NCI-H2081 treated with DMSO at 0.1 percent for 48 hours (cell line): ENCODE measurements around the gene PRELID3B.
"Not testable (repeated sequence)": the region's sequence is repeated elsewhere in the genome, so short reads cannot be mapped to it uniquely, and the experiment has no call there.

ENCODE experiments used
- DNase-seq: peaks from one replicate; lab custom pipeline; 2025; lab: John Stamatoyannopoulos, UW

PRELID3B gene

DNA sequence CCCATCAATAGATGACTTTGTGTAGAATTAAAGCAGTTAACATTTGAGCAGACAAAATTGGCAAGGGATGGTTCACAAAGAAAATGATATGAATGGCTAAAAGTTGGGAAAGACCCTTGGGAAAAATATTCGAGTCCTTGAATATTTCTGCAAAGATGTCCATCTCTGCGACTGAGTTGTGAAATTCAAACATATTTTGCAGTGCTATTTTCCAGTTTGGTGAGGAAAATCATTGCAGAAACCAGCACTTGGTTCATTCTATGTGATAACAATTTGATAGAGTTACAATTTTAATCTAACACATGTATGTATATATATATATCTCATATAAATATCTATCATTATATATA, 6.1 kb upstream of the PRELID3B start:
- no peak for DNase-seq

DNA sequence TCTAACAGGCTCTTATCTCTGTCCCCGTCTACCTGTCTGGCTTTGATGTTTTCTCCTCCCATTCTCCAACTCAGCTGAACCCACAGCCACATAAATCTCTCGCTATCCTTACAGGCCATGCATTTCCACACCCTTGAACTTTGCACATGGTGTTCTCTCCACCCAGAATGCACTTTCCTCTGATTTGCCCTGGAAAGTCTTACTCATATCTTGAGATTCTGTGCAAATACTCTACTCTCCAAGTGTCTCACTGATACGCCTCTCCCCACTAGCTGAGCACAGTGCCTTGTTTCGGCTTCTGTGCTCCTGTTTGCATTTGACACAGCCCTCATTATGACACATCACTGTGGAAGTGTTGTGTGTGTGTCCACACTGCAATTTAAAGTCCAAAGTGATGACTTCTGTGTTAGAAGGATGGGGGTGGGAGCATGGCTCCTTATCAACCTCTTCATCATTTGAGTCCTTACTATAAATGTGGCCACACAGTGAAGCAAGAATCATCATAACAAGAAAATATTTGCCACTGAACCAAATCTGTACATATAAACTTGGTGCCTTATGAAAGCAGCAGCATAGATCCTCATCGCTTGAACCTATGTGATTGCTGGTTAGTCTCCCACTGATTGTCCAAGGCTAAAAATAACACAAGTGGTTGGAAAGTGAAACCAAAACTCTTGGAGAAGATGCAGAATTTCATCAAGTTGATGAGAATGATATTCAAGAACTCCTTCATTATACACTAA, 5.5 kb upstream of the PRELID3B start:
- DNase-seq = no peak

DNA sequence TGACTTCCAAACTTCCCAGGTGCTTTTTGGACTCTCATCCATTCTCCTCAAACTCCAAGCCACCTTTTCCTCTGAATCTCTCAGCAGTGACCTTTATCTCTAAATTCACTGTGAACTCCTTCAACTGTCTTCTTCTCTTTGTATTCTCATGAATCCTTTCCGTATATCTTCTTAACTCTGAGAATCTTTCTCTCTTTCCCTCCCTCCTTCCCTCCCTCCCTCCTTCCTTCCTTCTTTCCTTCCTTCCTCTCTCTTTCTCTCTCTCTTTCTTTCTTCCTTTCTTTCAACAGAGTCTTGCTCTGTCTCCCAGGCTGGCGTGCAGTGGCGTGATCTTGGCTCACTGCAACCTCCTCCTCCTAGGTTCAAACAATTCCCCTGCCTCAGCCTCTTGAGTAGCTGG, 4.3 kb upstream of the PRELID3B start:
- no peak for DNase-seq

DNA sequence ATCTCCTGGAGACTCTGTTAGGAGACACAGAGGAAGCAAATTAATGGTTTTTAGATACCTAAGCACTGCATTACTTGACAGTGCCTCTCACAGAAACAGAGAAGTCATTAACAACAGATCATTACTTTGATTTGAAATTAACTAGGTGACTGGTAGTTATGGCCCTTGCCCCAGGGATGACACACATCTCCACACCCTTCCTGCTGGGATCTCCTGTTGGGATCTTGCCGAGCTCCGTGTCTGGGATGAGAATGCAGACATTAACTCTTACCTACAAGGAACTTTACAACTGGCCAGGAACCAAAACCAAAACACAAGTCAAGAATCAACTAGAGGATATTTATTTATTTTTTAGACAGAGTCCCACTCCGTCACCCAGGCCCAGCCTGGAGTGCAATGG, 2.2 kb upstream of the PRELID3B start:
- no peak for DNase-seq

DNA sequence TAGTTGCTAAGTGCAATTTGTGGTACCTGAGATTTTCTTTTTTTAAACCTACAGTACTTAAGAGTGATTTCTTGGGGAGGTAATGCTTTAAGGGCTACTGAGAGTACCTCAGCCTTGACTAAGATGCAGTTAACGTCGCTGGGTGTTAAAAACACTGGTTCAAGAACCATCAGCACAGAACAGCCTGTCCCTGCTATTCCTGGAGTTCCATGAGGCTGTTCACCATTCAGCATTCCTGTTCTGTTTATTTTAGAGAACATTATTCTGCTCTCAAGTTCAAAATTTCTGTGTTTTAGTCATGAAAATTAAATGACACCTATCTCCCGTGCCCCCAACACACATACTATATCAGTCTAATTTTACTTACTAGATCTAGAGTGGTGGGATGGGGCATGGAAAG, 1.7 kb upstream of the PRELID3B start:
- DNase-seq = no peak

DNA sequence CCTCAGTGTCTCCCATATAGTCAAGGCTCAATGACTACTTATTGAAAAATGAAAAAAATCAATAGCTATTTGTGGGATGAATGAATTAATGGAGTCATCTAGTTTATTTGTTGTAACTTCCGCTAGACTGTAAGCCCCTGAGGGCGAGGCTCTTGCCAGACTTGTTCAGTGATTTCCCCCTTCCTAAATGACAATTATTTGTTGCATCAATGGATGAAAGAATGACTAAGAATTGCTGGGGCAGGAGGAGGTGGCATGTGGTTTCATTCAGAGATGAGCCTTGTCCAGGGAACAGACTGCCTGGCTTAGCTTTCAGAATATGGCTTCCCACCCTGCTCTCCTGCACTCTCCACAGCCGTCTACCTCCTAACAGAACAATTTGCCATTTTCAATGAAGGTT, 1.1 kb upstream of the PRELID3B start:
- no peak for DNase-seq

DNA sequence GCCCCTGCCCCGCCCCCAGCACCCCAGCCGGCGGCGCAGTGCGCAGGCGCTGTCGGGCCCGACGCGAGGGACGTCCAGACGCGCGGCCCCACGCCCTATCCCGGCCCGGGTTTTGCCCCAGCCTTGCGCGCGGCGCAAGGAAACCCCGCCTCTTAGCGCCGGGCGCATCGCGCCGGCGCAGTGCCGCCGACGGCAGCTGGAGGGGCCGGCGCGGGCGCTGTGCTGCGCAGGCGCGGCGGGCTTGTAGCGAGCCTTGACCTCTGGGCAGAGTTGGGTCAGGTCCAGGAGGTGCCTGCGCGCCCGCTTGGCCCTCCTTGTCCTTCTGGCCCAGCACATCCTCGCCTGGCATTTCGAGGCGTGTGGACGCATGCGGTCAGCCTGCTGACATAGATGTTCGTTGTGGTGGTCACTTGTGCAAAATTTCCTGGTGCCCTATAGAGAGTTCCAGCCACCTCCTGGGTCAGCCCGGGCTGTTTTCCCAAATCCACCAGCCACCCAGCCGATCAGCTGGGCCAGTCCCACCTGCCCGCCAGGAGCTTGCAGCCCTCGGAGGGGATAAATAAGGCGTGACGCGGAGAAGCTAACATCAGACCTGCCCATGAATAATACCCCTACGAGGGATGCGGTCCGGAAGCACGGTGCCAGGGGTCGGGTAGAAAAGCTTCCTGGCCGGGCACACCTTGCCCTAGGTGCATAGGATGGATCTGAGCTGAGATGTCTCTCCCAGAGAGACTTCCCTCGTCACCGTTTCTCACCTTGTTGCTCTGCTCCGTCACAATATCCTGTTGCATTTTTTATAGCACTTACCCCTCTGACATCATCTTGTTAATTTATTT, 428 bp upstream of the PRELID3B start:
- peak; percentile 60 for DNase-seq

DNA sequence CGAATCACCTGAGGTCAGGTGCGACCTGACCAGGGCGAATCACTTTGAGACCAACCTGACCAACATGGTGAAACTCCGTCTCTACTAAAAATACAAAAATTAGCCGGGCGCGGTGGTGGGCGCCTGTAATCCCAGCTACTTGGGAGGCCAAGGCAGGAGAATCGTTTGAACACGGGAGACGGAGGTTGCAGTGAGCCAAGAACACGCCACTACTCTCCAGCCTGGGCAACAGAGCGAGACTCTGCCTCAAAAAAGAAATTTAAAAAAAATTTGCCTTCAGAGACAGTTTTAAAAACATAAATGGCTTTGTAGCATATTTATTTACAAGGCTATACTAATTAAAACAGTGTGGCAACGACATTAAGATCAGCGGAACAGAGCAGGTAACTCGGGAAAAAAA, 1.1 kb downstream of the PRELID3B start:
- not testable (repeated sequence) for DNase-seq

DNA sequence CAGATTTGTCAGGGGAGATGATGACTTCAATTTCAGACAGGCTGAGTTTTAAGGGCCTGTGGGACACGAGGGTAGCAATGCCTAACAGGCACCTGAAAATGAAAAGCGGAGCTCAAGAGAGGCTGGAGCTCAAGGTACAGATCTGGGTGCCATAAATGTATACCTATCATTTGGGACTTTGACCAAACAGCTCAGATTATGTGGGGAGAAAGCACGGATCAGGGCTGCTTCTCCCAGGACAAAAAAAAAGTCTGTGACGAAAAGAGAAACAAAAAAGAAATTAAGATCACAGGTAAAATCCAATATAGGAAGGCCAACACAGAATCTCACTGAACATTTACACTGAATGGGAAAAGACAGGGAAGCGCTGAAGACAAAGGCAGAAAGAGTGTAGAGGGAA, 1.9 kb downstream of the PRELID3B start:
- DNase-seq = no peak

DNA sequence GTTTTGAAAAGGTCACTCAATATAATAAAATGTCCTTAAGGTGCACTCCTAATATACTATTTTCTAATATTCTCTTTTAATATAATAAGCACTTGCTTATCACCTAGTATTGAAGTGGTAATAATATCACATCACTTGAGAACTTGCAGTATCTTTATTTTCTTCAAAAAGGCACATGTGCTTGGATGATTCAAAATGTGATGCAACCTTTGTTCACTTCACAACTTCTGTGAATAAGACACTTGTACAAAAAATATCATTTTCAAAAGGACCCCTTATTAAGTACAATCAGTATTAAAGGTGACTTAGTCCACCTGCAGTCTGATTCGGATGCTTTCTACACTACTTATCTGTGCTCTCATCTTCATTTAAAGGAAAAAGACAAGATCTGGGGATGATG, 3.4 kb downstream of the PRELID3B start:
- DNase-seq = no peak

DNA sequence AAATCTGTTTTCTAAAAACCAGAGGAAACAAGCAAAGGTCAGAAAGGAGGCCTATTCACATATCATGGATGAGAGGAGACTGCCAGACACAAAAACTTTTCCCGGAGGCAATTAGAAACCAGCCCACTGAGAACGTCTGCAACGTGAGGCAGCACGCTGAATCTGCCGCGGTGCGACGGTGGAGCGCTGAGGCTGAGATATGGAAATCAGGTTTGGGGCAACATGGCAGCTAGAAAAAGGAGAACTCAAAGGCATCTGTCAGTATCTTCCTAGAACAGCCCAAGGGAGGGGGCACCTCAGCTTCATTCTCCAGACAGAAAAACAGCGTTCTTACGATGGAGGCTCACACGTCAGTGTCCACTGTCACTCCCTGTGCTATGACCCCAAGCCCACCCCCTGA, 5.2 kb downstream of the PRELID3B start:
- DNase-seq = no peak

DNA sequence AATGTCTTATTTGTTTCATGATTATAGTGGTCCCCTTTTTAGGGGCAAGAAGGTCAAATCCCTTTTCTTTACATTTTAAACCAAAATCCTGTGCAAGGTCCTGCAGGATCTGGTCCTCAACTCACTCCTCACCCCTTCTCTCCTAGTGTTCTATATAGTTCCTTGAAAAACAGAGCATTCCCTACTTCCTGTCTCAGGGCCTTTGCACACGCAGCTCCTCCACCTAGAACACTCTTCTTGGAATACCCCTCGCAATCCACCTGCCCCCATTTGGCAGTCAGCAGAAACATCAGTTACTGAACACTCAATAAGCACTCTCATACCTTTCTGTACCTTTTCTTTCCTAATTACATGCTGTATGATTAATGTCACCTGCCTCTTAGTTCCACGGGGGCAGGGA, 7.2 kb downstream of the PRELID3B start:
- no peak for DNase-seq

DNA sequence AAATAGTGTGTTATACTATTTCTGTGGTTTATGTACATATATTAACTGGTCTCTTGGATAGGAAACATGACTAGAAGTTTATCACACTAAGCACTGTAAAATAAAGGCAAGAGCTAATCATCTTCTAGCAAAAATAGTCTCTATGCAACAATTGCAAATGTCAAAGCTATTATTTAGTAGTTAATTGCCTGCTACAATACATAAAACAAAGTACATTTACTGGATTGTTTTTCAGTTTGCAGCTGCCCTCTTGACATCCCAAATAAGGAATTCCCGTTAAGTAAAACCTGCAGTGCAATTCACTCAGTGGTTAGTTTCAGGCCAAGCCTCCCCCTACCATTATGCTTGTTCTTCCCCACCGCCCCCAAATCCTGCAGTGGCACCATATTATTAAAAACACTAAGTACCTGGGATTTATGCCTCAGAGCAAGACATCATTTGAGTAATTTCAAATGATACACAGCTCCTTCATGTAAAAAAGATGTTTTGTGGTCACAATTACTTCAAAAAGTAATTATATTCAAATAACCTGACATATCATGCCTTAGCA, 8.9 kb downstream of the PRELID3B start:
- DNase-seq = no peak

DNA sequence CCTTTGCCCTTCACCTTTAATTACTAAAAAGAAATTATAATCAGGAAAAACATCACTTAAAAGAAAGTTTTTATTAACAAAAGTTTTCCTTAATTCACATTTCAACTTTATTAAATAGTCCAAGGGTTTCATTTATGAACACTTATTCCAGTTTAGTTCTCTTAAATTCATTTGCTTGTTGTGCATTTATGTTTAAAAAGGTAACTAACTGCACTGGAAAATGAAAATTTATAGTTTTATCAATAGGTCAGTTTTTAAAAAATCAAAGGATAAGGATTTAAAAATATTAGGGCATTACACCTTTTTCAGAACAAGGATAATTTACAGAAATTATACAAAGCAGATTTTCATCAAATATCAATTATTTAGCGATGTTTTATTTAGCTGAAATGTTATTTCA, 9.5 kb downstream of the PRELID3B start:
- DNase-seq = no peak

DNA sequence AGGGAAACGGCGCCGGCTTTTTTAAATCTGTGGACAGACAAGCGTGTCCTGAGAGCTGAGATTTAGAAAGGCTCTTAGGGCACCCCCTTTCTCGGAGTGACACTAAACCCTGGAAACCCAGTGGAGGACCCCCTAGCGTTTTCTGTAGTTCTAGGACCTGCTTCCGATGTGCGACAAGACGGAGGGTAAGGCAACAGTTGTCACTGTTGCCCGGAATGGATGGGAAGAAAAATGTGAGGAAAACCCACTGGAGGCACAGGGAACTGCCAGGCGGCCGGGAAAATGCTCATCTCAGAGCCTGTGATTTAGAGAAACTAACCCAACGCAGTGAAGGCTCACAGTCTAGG, 9.9 kb downstream of the PRELID3B start:
- no peak for DNase-seq

DNA sequence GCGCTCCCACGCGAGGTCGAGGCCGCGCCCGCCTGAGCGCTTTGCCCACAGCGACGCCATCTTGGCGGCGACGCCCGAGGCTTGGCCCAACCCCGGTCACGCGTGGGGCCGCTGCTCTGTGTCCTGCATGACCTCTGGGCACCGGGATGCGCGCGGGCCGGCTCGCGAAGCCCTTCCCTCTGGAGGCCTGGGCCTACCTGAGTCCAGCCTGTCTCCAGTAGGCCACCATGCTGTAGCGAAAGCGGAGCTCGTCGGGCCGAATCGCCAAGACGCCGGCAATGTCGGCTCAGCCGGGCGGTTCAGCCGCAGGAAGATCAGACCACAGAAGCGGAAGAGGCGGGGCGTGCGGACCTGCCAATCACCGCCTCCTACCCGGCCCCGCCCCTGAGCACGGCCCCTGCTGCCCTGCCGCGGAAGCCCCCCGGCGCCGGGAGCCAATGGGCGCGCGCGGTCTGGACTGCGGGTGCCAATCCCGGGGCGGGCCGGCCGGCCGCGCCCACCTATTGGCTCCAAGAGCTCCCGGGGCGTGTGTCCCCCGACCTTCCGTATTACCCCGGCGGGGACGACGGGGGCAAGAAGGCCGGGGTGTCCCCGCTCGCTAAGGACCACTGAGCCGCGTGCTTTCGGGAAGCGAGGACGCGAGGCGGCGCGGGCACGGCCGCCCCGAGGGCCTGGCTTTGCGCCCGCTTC, 10.4 kb downstream of the PRELID3B start, which contains the start of gene ATP5F1E:
Gene ATP5F1E, minus strand, starts transcription at position 313 of the 690 bp plus-strand sequence. Its CDS starts 84 bp downstream, at position 229.
- peak; percentile 77 for DNase-seq

DNA sequence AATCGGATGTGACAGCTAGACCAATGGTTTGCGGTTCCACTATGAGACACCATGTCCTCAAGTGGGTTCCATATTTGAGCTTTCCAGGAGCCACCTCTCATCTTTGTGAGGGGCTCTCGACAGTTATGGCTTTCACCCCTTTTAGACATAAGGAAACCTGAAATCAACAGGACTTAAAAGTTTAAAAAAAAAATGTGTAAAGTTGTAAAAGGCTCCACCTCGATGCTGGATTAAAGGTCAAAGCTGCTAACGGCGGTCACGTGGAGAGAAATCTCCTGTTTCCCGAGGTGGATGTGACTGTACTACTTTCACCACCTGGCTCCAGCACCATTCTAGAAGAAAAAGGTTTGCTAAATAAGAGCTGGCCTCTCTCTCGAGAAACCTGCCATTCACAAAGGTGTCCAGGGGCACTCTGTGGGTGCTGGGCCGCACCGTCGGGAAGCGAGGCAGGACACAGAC, 11.0 kb downstream of the PRELID3B start:
- DNase-seq = no peak

DNA sequence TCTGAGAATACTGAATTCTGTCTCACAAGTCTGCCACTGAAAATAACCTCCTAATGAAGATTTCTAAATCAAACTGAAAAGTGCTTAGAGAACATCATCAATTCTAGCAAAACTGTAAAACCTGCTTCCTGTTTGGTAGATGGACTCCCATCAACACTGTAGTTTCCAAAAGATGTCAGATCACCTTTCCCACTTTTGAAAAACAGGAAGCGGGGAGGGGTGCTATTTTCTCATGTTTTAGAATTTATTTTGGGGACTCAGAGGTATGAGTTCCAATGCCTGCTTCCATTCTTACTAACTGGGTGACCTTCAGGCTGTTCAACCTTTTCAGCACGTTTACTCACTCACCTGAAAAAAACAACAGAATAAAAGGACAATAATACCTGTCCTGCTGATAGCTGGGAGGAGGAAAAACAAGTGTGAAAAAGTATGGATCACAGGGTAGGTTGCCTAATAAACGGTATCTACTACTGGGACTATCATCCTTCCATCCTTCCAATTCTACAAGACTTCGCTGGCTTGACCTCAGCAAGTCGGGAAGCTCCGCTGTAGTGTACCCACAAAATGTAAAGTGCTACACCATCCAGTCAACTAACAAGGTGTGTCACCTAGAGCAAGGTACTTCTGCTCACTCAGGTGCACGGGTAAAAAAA, 11.5 kb downstream of the PRELID3B start:
- no peak for DNase-seq

DNA sequence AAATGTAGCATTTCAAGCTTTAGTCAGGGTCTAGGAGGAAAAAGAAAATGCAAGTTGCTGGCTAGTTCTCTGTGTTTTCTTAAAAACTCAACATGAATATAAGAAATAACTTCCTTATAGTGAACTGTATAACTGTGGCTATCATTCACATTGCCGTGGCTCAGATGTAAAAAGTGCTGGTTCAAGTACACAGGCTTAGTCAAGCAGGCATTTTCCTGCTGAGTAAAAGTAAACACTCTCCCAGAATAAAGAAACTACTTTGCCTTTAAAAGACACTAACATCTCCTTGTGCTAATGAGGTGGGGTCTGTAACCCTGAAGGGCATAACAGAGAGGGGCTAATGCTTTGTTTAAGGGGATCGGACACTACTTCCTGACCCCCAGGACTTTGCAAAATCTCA, 13.8 kb downstream of the PRELID3B start:
- DNase-seq = no peak

DNA sequence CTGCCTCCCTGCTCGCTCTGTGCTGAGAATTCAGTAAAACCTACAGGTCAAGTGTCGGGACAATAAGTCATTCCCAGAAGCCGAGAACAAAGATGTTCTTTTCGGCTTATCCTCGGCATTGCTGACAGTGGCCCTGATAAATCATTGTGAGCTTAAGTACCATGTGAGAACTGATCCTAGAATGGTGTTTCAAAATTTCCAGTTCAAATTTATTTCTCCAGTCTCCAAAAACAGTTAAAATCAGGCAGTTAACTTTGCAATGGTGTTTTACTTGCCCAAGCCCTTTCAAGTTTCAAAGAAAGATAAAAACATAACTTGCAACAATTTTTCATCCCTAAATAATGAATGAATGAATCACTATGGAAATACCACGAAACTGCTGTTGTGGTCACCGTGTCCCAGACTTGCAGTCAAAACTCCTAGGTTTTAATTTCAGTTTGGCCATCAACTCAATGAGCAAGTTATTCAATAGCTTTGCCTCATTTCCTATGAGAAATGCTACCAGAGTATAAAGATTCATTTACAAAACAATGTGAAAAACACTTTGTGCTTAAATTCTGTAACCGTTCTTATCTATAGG, 14.8 kb downstream of the PRELID3B start:
- no peak for DNase-seq

DNA sequence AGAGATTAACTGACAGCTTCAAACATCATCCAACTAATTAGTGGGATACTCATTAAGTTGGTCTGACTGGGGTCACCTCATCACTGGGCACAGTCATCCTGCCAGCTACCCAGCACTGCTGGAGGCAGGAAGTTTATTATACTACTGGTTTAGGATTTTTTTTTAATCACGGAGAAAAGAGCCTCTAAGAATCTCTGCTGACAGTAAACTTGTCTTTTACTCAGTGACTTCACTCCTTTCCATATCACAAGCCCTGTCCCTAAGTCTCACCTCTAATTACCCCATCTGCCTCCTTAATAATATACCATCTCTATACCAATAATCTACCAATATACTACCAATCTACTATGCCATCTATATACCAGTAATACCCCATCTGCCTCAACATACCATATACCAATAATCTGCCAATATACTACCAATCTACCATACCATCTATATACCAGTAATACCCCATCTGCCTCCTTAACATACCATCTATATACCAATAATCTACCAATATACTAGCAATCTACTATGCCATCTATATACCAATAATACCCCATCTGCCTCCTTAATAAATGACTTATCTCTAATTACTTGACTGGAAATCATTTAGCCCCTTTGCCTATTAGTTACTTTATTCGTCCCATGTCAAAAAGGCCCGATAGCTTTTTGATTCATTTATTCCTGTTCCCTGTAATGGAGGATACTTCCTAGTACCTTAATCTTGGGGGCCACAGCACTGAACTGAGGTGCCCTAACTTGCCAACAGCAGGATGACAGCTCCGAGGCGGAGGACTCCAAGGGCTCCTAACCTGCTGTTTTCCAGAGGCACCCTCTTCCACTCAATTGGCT, 15.5 kb downstream of the PRELID3B start:
- no peak for DNase-seq
